ENCODE results near the gene ZNF438.

Gene ZNF438

GRCh38 chr10:30832001-30832748 is 199.5 kb downstream of the ZNF438 start:
- Histone ChIP-seq H3K4me3 (IDR thresholded peaks at IDR 0.05; ENCODE audit: insufficient read depth, low read depth, low read length) (no peak overlapping the region), H3K4me1 (ENCODE audit: low read depth, poor library complexity, severe bottlenecking) (no peaks in the 10 kb centered on the region), H3K27ac (no peak overlapping the region), H3K9ac (no peak overlapping the region), H3K4me2 (no peak overlapping the region), H3K27me3 (ENCODE audit: insufficient read depth, low read depth) (no peaks in the 10 kb centered on the region), H4K20me1 (ENCODE audit: insufficient read depth) (no peaks in the 10 kb centered on the region), H3K79me2 (ENCODE audit: insufficient read depth, low read depth) (no peaks in the 10 kb centered on the region), H3K36me3 (ENCODE audit: insufficient read depth) (no peaks in the 10 kb centered on the region), H2AFZ (ENCODE audit: low read depth) (no peak overlapping the region)
- no peak for TF ChIP-seq CTCF (conservative IDR thresholded peaks at IDR 0.05; ENCODE audit: low read depth, low read length)

- H3K79me2 ChIP-seq (ENCODE audit: insufficient read depth, low read depth), result no peaks in the 10 kb centered on the region
- no peak overlapping the region for H2AFZ ChIP-seq (ENCODE audit: low read depth)
- no peak overlapping the region for H3K4me2 ChIP-seq
- no peak for TF ChIP-seq CTCF (conservative IDR thresholded peaks at IDR 0.05; ENCODE audit: low read depth, low read length)
- H3K27me3 ChIP-seq (ENCODE audit: insufficient read depth, low read depth), result no peaks in the 10 kb centered on the region
- H3K4me3 ChIP-seq (IDR thresholded peaks at IDR 0.05; ENCODE audit: insufficient read depth, low read depth, low read length), result no peak overlapping the region
- H3K4me1 ChIP-seq (ENCODE audit: low read depth, poor library complexity, severe bottlenecking), result no peaks in the 10 kb centered on the region
- no peak overlapping the region for H3K27ac ChIP-seq
- H3K36me3 ChIP-seq (ENCODE audit: insufficient read depth), result no peaks in the 10 kb centered on the region
- no peaks in the 10 kb centered on the region for H4K20me1 ChIP-seq (ENCODE audit: insufficient read depth)
- no peak overlapping the region for H3K9ac ChIP-seq
These were observed 200.2 kb downstream of the ZNF438 start for GRCh38 chr10:30831426-30831825.

DNA sequence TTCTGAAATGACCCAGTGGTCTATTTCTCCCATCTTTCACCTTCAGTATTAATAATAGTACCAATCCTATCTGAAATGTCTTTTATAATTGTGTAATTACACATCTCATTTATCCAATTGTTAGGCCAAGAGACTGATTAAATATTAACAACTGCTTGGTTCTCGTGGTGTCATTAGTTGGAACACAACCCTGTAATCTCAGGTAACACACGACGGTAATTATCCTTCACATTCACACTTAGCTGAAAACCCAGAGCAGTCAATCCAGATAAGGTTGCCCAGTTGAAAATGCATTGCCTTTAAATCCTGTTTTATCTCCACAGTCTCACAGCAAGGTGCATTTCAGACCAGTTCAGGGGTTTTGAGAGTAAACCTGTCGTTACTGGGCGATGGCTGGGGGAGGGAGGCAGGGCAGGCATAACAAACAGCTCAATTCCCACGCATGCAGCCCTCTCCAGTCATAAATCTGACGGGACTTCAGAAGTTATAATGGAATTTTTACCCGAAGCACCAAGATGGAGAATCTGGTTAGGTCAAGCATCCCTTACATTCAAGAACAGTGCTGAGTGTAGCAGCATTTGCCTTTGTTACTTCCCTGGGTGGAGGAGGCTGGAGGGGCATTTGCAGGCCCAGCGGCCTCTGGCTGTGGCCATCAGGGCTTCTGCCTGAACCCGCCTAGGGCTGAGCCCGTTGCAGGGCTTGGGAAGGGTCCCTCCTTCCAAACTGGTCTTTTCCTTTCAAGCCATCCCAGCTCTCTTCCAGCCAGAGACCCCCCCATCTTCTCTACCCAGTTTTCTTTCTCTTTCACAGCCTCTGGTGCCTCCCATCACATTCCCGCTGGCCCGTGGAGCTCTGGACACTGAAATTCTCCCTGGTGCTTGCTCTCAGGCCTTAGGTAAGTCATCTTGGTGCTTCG is 201.1 kb downstream of the ZNF438 start:
- no peaks in the 10 kb centered on the region for H4K20me1 ChIP-seq (ENCODE audit: insufficient read depth)
- no peak overlapping the region for H3K9ac ChIP-seq
- no peaks in the 10 kb centered on the region for H3K27me3 ChIP-seq (ENCODE audit: insufficient read depth, low read depth)
- TF ChIP-seq CTCF (conservative IDR thresholded peaks at IDR 0.05; ENCODE audit: low read depth, low read length), result no peak
- no peak overlapping the region for H3K4me2 ChIP-seq
- H3K4me3 ChIP-seq (IDR thresholded peaks at IDR 0.05; ENCODE audit: insufficient read depth, low read depth, low read length), result no peak overlapping the region
- no peaks in the 10 kb centered on the region for H3K4me1 ChIP-seq (ENCODE audit: low read depth, poor library complexity, severe bottlenecking)
- no peak overlapping the region for H3K27ac ChIP-seq
- H3K79me2 ChIP-seq (ENCODE audit: insufficient read depth, low read depth), result no peaks in the 10 kb centered on the region
- no peaks in the 10 kb centered on the region for H3K36me3 ChIP-seq (ENCODE audit: insufficient read depth)
- H2AFZ ChIP-seq (ENCODE audit: low read depth), result no peak overlapping the region

DNA sequence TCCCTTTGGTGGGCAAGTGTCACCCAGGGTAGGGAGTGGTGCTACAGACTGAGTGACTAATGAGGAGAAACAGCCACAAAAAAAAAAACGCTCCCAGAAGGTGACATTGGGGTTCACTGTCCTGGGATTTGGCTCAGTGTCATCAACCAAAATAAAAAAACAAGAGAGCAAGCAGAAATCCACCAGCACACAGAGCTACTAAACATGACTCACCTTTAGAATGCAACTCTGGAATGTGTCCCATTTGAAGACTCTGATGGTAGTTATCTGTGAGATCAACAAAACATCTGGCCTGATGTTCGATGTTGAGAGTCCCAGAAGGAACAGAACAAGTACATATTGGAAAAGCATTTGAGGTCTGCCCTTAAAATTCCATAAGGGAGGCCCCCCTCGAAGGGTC is 201.8 kb downstream of the ZNF438 start:
- Histone ChIP-seq H3K9ac (no peak overlapping the region), H3K36me3 (ENCODE audit: insufficient read depth) (no peaks in the 10 kb centered on the region), H3K4me1 (ENCODE audit: low read depth, poor library complexity, severe bottlenecking) (no peaks in the 10 kb centered on the region), H3K79me2 (ENCODE audit: insufficient read depth, low read depth) (no peaks in the 10 kb centered on the region), H4K20me1 (ENCODE audit: insufficient read depth) (no peaks in the 10 kb centered on the region), H3K27me3 (ENCODE audit: insufficient read depth, low read depth) (no peaks in the 10 kb centered on the region), H3K4me3 (IDR thresholded peaks at IDR 0.05; ENCODE audit: insufficient read depth, low read depth, low read length) (no peak overlapping the region), H3K27ac (no peak overlapping the region), H2AFZ (ENCODE audit: low read depth) (no peak overlapping the region), H3K4me2 (no peak overlapping the region)
- no peak for TF ChIP-seq CTCF (conservative IDR thresholded peaks at IDR 0.05; ENCODE audit: low read depth, low read length)
